Aorta (tissue), 5 donors: Measurements from ENCODE around the gene GALNT18. TPM values are rescaled to one million over a fixed set of nuclear protein-coding genes. Genes with fewer than 3 reads are reported as not detected.

ENCODE experiments used
- ATAC-seq: fragments of 200-7000 bp; cut with Tn5 transposase; one replicate; pipeline ENCODE4 v1.9.1; 2022; ENCODE audit warnings: moderate library complexity; ENCODE audit not compliant: low FRiP score
- DNase-seq, 2 donors: peaks; one replicate each; pipeline ENCODE4 v3.0.0-alpha.2; 2020
- H3K27ac ChIP-seq, 2 donors: one replicate each; pipeline ENCODE4 v1.5.1; 2013; ENCODE audit warnings: low read length in 2 of 2, mild to moderate bottlenecking in 2 of 2, moderate library complexity in 2 of 2, control low read depth in 1 of 2, inconsistent platforms in 1 of 2, low read depth in 1 of 2
- H3K27me3 ChIP-seq, 2 donors: one replicate each; pipeline ENCODE4 v1.6.1; 2013; ENCODE audit warnings: control low read depth in 1 of 2, low read length in 1 of 2, mild to moderate bottlenecking in 1 of 2, moderate library complexity in 1 of 2; ENCODE audit not compliant: insufficient read depth in 2 of 2, control insufficient read depth in 1 of 2
- H3K36me3 ChIP-seq, 2 donors: one replicate each; pipeline ENCODE4 v1.6.1; 2013; ENCODE audit warnings: control low read depth in 1 of 2, low read length in 1 of 2, mild to moderate bottlenecking in 1 of 2; ENCODE audit not compliant: insufficient read depth in 2 of 2, control insufficient read depth in 1 of 2
- H3K4me1 ChIP-seq, 2 donors: one replicate each; pipeline ENCODE4 v1.6.1; 2013; ENCODE audit warnings: low read length in 2 of 2, control low read depth in 1 of 2, mild to moderate bottlenecking in 1 of 2, moderate library complexity in 1 of 2; ENCODE audit not compliant: insufficient read depth in 2 of 2, control insufficient read depth in 1 of 2
- H3K4me3 ChIP-seq, 2 donors: one replicate each; pipeline ENCODE4 v1.5.1; 2013; ENCODE audit warnings: low read length in 2 of 2, control low read depth in 1 of 2, mild to moderate bottlenecking in 1 of 2
- H3K9me3 ChIP-seq: one replicate; pipeline ENCODE4 v1.6.1; 2013; ENCODE audit warnings: mild to moderate bottlenecking, low read length; ENCODE audit not compliant: control insufficient read depth
- WGBS, 2 donors: extraction: QIAGEN DNeasy Blood & Tissue Kit; methylation state at CpG; one replicate each; pipeline ENCODE4 v1.1.7; 2013; 5-methylcytosine and 5-hydroxymethylcytosine counted together
- intact Hi-C, 2 donors: fragments of 100-400 bp; cut with DNase I; formaldehyde crosslinking; loops; one replicate each; pipeline versions ENCODE4 v1.14.2 to v1.15.0; 2022
- polyA plus RNA-seq, 2 donors: library from polyadenylated mRNA; stranded (reverse); fragments of 200-250 nt; gene quantifications; one replicate each; pipeline ENCODE4 v1.2.3, GENCODE V29; 2013
- total RNA-seq, 2 donors: library from RNA; stranded (reverse); fragmentation: NEBNext Ultra II Directional; extraction: Animal tissue kit (Norgen Biotek cat#: 25700); gene quantifications; one replicate each; pipeline ENCODE4 v1.2.1, GENCODE V29; 2021
- donor health status: healthy with polysubstance abuse.
- donor health status: Bipolar disorder and iron deficiency.
- donor health status: DM: no; HTN: no; CAD: no.
- donor health status: DM: no; HTN: no; CAD: no.
- donor health status: DM: yes; HTN: yes; CAD: no.

Gene GALNT18
- total and polyA plus RNA-seq, 4 donors: 5.3 to 60.6 (median 21.4) TPM

GRCh38 chr11:11291041-11292015 lies 330.5 kb downstream of the GALNT18 start:
- Histone ChIP-seq H3K9me3 (no peaks in the 10 kb centered on the region), H3K4me3 (no peak overlapping the region), H3K27me3 (no peaks in the 10 kb centered on the region), H3K4me1 (no peaks in the 10 kb centered on the region), H3K36me3 (no peaks in the 10 kb centered on the region), H3K27ac (no peak overlapping the region)
- no peak for ATAC-seq
- WGBS, 2 donors: 79 to 87% methylated on average over 5 of the region's 5 CpGs
- no peak for DNase-seq
- intact Hi-C loops: no loop called here

GRCh38 chr11:11290354-11290753 lies 331.5 kb downstream of the GALNT18 start:
- no peaks in the 10 kb centered on the region for H3K9me3 ChIP-seq
- H3K27me3 ChIP-seq: no peaks in the 10 kb centered on the region
- 92 to 93% methylated on average over 4 of the region's 4 CpGs for WGBS, 2 donors
- intact Hi-C loops: no loop called here
- no peaks in the 10 kb centered on the region for H3K4me1 ChIP-seq
- no peak overlapping the region for H3K27ac ChIP-seq
- no peaks in the 10 kb centered on the region for H3K36me3 ChIP-seq
- H3K4me3 ChIP-seq: no peak overlapping the region
- DNase-seq: no peak
- ATAC-seq: no peak

- WGBS, 2 donors: 100% methylated on average over 1 of the region's 1 CpG
- no peak overlapping the region for H3K27ac ChIP-seq
- no peaks in the 10 kb centered on the region for H3K36me3 ChIP-seq
- no peak overlapping the region for H3K4me3 ChIP-seq
- no peaks in the 10 kb centered on the region for H3K9me3 ChIP-seq
- H3K4me1 ChIP-seq: no peaks in the 10 kb centered on the region
- no peaks in the 10 kb centered on the region for H3K27me3 ChIP-seq
- DNase-seq: no peak
- ATAC-seq: no peak
- intact Hi-C loops: no loop called here
Measured at GRCh38 chr11:11289669-11290068, 332.1 kb downstream of the GALNT18 start.

GRCh38 chr11:11288972-11289616 lies 332.7 kb downstream of the GALNT18 start:
- no peaks in the 10 kb centered on the region for H3K4me1 ChIP-seq
- DNase-seq (no peak), ATAC-seq (no peak)
- H3K36me3 ChIP-seq: no peaks in the 10 kb centered on the region
- no peak overlapping the region for H3K4me3 ChIP-seq
- 63 to 65% methylated on average over 7 of the region's 7 CpGs for WGBS, 2 donors
- intact Hi-C loops: no loop called here
- no peaks in the 10 kb centered on the region for H3K9me3 ChIP-seq
- no peak overlapping the region for H3K27ac ChIP-seq
- no peaks in the 10 kb centered on the region for H3K27me3 ChIP-seq

GRCh38 chr11:11284481-11284880 lies 337.3 kb downstream of the GALNT18 start:
- Histone ChIP-seq H3K4me3 (no peak overlapping the region), H3K4me1 (no peaks in the 10 kb centered on the region), H3K27me3 (no peaks in the 10 kb centered on the region), H3K36me3 (no peaks in the 10 kb centered on the region), H3K9me3 (no peaks in the 10 kb centered on the region), H3K27ac (no peak overlapping the region)
- no peak for DNase-seq
- 43 to 58% methylated on average over 4 of the region's 4 CpGs for WGBS, 2 donors
- intact Hi-C loops: no loop called here
- ATAC-seq: no peak

- Histone ChIP-seq H3K9me3 (no peaks in the 10 kb centered on the region), H3K27ac (no peak overlapping the region), H3K4me3 (no peak overlapping the region), H3K4me1 (no peaks in the 10 kb centered on the region), H3K36me3 (no peaks in the 10 kb centered on the region), H3K27me3 (no peaks in the 10 kb centered on the region)
- 63 to 64% methylated on average over 5 of the region's 5 CpGs for WGBS, 2 donors
- no peak for ATAC-seq
- intact Hi-C loops: no loop called here
- no peak for DNase-seq
Measured at GRCh38 chr11:11281626-11282025, 340.2 kb downstream of the GALNT18 start.

DNA sequence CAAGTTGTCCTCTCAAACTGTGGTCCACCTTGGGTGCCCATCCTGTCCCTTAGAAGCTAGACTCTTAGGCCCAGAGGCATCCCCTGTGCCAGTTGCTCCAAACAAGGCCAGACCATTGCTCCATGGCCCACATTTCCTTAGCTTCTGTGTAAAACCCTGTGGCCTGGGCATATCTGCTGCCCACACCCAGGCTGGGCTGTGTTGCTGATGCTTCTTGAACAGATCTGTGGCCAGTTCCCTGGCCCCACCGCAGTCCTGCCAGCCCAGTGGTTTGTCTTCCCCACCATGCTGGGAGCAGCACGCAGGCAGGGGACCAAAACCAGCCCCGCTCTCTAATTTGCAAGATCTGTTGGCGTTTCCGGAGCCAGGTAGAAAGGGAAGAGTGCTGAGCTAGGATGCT lies 341.0 kb downstream of the GALNT18 start:
- Histone ChIP-seq H3K9me3 (no peaks in the 10 kb centered on the region), H3K27me3 (no peaks in the 10 kb centered on the region), H3K4me1 (no peaks in the 10 kb centered on the region), H3K27ac (no peak overlapping the region), H3K4me3 (no peak overlapping the region), H3K36me3 (no peaks in the 10 kb centered on the region)
- WGBS, 2 donors: 91 to 95% methylated on average over 5 of the region's 5 CpGs
- no peak for DNase-seq
- intact Hi-C loops: loop anchor here in 1 of 2 donors (1.0 kb wide), 1 partner anchor 13 kb away; no protein-coding TSS in a partner anchor
- no peak for ATAC-seq

DNA sequence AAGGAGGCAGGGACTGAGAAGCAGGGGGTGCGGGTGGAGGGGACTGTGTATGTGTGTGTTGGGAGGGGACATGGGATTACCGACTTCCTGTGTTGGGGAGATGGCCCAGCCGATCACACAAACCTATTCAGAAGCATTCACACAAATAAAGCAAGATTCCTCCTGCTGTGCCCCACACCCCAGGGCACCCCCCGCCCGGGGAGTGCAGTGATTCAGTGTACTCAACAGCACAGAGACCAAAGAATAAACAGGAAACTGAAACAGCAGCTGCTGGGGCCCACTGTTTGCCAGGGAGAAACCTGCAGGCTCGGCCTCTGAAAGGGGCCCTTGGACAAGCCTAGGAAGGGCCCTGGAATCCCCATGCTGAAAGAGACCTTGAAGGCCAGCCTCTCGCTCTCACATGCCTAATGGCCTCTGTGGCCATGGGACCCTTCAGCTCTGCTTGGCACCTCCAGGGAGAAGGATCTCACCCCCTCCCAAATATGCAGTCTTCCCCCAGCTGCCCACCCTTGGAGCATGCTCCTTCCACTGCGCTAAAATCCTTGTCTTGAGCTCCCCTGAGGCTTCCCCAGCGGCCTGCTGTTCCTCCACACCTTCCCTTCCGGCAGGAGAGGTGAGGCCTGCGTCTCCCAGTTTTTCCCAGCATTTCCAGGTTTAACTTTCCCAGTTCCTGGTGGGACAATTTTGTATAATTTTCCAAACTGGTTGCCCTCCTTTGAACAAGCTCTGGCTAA lies 341.7 kb downstream of the GALNT18 start:
- no peaks in the 10 kb centered on the region for H3K4me1 ChIP-seq
- DNase-seq (no peak), ATAC-seq (no peak)
- no peaks in the 10 kb centered on the region for H3K9me3 ChIP-seq
- WGBS, 2 donors: 81 to 83% methylated on average over 11 of the region's 11 CpGs
- no peak overlapping the region for H3K4me3 ChIP-seq
- H3K27ac ChIP-seq: no peak overlapping the region
- no peaks in the 10 kb centered on the region for H3K36me3 ChIP-seq
- intact Hi-C loops: loop anchor here in 1 of 2 donors (1.0 kb wide), 1 partner anchor 14 kb away; no protein-coding TSS in a partner anchor
- H3K27me3 ChIP-seq: no peaks in the 10 kb centered on the region
